HG03571 (cell line): ENCODE results near the gene DNA2.
A peak's percentile ranks its signal among the peaks of the same experiment; 100 is the strongest.
"Not testable (repeated sequence)": the region's sequence is repeated elsewhere in the genome, so short reads cannot be mapped to it uniquely, and the experiment has no call there.

Experiments used
- ATAC-seq: cut with Tn5 transposase; IDR thresholded peaks from one replicate; pipeline ENCODE4 v1.9.1; 2021; ENCODE audit not compliant: unreplicated experiment

The DNA2 gene

DNA sequence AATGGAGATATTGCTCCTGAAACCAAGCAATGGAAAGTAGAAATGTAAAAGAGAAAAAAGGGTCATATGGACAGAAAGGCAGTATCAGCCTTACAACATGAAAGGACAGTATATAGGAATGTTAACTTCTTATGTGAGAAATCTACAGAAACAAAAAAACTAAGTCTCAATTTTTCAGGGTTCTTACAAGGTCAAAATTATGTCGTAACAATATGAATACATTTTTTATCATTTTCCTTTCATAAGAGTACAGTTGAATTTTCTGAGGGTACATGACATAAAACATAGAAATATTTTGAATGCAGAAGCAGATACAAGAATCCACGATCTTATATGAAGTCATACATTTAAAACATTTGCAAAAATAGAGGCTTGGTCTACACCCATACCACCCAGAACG, 10.7 kb downstream of the DNA2 start:
- no peak for ATAC-seq

DNA sequence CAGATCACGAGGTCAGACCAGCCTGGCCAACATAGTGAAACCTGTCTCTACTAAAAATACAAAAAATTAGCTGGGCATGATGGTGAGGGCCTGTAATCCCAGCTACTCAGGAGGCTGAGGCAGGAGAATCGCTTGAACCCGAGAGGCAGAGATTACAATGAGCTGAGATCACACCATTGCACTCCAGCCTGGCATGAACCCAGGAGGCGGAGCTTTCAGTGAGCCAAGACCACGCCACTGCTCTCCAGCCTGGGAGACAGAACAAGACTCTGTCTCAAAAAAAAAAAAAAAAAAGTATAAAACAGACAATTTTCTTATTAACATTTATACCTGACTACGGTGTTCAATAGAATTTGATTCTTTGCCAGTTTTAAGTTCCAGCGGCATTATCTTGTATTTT, 22.1 kb downstream of the DNA2 start:
- ATAC-seq: not testable (repeated sequence)

DNA sequence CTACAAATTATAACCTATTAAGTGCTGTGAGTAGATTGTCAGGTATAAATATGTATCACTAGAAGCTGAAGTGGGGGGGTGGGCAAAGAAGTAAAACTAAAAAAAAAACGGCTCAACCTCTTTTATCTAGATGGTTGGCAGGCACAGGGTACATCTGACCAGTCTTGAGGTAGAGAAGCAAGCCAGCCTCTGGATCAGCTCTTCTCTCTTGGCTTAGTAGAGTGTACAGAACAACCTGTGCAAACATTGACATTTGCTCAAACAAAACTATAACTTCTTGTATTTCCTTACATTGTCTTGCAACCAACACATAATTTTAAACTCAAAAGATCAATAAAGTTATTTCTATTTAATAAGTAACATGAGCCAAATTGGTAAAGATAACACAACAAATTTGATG, 25.6 kb downstream of the DNA2 start:
- ATAC-seq: no peak

DNA sequence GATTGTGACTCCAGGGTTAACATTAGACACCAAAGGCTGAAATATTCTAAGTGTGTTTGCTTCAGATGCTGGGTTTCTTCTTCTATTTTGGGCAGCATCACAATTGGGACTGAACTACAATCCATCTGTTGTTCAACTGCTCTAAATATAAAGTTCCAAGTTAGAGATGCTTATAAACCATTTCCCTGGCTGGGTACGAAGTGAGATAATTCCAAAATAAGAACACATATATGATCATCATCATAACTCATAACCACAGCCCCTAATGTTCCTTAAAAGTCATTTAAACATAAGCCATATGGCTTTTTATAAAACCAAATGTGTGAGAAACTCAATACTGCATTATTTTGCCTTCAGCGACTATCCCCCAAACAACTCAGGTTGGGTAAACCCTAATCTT, 28.8 kb downstream of the DNA2 start:
- ATAC-seq: no peak

DNA sequence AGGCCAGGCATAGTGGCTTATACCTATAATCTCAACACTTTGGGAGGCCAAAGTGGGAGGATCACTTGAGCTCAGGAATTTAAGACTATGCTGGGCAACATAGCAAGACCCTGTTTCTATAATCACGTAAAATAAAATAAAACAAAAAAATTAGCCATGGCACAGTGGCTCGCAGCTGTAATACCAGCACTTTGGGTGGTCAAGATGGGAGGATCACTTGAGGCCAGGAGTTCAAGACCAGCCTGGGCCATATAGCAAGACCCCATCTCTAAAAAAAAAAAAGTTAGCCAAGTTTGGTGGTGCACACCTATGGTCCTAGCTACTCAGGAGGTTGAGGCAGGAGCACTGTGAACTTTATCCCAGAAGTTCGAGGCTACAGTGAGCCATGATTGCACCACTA, 30.9 kb downstream of the DNA2 start:
- ATAC-seq: no peak

DNA sequence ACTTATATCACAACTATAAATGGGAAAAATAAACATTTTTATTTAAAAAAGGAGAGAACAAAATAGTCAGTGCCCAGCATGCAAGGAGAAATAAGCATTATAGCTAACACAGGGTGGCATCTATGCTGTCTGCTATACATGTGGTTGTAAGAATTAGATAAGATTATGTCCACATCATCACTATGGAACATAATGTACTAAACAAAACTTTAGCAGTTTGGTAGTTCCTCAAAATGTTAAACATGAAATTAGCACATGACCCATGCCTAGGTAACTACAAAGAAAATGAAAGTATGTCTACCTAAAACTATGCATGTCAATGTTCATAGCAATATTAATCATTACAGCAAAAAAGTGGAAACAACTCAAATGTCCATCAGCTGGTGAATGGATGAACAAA, 36.0 kb downstream of the DNA2 start:
- no peak for ATAC-seq

DNA sequence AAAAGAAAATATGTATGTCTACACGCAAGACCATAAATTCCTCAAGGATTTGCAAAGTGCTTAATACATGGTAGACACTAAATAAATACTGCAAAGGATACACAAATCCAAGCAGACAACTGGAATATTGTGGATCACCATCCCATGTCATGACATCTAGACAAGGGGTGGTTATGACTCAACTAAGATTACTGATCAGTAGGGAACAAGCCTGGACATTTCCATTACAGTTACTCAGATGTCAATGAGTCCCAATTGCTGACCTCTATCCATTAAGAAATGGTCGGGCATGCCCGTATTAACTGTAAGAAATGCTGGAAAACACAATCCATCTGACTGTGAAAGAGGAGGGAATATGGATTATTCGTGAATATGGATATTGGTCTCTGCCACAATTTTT, 37.1 kb downstream of the DNA2 start:
- no peak for ATAC-seq

DNA sequence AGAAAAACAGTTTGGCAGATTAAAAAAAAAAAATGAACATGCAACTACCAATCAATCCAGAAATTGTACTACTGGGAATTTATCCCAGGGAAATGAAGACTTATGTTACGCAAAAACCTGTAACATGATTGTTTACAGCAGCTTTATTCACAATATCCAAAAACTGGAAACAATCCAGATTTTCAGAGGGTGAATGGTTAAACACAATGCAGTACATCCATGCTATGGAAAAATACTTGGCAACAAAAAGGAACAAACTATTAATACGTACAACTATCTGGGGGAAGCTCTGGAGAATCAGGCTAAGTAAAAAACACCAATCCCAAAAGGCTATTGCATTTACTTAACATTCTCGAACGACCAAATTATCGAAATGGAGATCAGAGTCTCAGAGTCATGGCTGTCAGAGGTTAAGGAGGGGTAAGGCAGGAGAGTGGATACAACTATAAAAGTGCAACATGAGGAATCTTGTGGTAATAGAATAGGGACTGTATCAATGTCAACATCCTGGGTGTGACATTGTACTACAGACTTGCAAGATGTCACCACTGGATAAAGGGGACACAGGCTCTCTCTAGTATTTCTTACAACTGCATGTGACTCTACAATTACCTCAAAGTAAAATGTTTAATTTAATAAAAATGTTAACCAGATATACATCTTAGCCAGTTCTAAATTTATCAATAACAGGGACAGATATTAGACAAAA, 43.2 kb downstream of the DNA2 start:
- ATAC-seq: no peak

DNA sequence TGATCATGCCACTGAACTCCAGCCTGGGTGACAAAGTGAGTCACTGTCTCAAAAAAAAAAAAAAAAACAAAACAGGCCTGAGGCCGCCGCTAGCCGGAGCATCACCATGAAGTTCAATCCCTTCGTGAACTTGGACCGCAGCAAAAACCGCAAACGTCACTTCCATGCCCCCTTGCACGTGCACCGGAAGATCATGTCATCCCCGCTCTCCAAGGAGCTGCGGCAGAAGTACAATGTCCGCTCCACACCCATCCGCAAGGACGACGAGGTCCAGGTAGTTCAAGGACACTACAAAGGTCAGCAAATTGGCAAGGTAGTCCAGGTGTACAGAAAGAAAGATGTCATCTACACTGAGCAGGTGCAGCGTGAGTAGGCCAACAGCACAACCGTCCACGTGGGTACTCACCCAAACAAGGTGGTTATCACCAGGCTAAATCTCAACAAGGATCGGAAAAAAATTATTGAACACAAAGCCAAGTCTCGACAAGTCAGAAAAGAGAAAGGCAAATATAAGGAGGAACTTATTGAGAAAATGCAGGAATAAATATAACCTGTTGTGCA, 47.2 kb downstream of the DNA2 start:
- no peak for ATAC-seq

DNA sequence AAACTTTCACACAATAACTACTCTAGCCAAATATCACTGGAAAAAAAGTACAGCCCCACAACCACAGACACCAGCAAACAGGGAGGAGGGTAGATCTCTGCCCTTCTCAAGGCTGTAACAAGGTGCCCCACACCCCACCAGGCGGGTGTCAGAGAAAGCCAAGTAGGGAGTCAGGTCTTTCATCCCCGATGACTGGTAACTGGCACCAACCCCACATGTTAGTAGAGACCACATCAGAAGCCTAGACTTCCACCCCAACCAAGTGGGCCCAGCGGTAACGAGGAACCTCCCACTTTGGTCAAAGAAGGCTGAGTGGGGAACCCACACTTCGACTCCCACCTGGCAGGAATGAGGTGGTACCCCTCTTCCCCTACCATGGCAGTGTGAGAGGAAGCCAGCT, 48.3 kb downstream of the DNA2 start:
- ATAC-seq: no peak

DNA sequence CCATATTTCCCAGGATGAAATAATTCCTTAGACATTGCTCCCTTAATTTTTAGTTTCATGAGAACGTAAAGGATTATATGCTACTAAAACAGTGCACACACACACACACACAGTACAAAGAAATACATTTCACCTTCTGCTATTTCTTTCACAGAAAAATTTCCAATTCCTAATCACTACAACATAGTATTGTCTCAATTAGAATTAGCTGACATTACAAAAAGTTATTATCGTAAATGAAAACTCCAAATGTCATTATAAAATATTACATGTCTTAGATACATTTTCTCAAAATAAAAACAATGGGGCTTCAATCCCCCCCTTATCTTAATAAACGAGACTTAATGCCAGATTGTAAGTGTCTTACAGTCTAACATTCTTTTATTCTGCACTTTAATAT, 52.4 kb downstream of the DNA2 start:
- no peak for ATAC-seq

DNA sequence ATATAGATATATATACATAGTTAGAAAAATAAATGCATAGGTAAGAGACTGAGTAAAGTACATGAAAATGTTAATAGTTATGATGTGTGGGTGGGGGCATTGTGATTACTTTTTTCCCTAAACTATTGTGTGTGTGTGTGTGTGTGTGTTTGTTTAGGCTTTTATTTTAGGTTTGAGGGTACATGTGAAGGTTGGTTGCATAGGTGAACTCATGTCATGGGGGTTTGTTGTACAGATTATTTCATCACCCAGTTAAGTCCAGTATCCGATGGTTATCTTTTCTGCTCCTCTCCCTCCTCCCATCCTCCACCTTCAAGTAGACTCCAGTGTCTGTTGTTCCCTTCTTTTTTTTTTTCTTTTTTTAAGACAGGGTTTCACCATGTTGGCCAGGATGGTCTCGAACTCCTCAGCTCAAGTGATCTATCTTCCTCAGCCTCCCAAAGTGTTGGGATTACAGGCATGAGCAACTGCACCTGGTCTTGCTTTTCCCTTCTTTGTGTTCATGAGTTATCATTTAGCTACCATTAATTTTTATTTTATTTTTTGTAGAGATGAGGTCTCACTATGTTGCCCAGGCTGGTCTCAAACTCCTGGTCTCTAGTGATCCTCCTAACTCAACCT, 62.8 kb downstream of the DNA2 start:
- no peak for ATAC-seq

DNA sequence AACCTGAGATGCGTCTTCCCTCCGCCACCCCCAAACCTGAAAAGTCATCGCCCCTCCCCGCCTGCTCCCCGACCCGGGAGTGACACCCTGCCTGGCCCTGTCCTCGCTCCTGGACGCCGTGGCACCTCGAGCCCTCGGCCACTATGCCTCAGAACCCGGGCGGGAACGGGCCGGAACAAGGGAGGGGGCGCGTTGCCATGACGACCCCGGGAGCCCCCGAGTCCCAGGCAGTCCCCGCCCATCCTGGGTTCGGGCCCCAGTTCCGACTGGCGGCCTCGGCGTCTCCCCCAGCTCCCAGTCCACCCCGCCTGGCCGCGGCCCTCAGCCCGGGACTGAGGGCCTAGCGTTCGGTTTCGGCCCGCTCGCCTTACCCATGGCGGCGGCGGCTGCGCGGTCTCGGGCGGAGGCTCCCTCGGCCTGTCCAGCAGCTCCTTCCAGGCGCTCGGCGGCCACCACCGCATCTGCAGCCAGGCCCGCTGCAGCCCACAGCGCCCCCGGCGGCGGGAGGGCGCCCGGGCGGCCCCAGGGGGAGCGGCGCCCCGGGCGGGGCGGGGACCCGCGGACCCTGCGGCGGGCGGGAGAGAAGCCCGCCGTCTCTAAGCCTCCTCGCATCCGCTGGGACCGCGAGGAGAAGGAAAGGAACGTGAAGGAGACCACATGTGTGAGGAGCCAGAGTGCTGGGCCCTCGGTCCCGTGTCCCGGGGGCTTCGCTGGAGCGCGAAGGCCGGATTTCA, 64.8 kb downstream of the DNA2 start, which contains the start of gene RUFY2:
TSS of gene RUFY2 (minus strand) at position 463 of the 734 bp plus-strand sequence. CDS start at position 375, 88 bp downstream.
- peak; percentile 97 for ATAC-seq

DNA sequence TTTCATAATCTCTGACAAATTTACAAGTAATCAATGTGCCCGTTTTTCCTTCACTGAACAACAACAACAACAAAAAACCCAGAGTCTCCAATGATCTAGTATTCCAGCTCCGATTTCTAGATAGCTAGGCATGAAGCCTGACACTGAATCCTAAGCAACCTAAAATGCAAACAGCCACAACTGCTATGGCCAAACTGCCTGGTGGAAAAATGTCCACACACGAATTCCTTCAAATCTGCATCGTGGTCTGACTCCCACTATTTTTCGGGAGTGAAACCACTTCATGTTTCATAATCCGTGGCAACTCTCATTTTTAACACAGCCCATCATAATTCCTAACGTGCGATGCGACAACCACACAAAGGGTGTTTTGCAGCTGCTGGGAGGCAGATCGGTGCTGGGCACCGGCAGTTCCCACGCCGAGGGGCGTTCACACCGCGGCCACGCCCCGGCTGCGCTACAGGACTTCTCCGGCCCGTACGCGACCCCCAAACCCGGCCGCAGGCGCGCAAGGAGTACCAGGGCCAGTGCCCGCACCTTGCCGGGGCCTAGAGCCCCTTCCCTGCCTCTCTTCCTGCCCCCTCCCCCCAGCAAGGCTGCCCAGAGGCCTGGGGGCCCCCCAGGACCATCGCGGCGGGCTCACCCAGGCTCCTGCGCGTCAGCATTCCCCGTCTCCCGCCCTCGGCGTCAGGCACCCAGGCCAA, 65.5 kb downstream of the DNA2 start:
- ATAC-seq: no peak

DNA sequence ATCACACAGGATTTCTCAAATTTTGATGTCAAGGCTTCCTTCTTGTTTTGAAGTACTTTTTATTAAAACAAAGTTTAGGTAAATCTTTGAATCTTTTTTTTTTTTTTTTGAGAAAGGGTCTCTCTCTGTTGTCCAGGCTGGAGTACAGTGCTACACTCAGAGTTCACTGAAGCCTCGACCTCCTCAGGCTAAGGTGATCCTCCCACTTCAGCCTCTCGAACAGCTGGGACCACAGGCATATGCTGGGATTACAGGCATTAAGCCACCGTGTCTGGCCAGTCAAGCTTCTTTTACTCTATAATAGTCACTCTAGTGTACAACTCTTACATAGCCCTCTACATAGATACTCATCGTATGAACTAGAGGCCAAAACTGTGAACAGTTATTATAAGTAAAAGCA, 68.1 kb downstream of the DNA2 start:
- ATAC-seq: no peak

DNA sequence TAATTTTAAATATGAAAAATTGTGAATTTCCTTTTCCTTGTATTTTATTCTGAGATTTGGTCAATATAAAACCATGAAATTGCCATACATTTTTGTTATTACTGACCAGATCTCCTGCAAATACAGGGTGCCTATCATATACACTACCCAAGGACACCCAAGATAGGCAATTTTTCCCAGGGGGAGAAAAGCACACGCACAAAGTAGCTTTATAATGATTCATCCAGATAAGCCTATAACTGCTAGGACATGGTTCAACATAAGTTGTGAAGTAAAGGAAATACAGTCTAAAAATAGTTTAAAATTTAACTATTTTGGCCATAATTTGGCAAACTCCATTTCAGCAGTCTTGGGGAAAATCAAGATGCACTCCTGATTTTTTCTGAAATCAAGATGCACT, 69.5 kb downstream of the DNA2 start:
- ATAC-seq: no peak

DNA sequence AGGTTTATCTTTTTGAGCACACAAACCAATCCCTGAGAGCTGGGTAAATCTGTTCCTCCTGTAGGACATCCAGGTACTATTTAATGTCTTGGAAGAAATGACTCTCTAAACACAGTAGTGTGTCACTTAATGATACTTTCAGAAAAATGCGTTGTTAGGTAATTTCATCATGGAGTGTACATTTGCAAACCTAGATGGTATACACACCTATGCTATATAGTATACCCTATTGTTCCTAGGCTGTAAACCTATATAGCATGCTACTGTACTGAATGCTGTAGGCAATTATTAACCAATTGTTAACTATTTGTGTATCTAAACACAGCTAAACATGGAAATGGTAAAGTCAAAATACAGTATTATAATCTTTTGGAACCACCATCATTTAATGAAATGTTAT, 74.8 kb downstream of the DNA2 start:
- ATAC-seq: no peak

DNA sequence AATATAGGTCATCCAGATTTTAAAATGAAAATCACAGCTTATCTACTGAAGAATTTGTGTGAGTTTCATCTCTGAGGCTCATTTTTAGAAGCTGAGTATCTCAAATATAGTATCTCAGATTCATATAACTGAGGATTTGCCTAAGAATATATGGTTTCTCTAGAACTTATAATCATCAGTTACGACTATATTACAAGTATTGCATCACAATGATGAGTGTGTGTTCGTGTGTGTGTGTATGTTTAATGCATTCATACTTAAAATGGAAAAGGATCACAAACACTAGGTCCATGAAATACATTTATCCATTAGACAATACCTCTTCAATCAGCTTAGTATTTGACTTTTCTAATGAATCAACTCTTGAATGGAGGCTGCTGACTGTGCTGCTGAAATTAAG, 86.0 kb downstream of the DNA2 start:
- ATAC-seq: no peak

DNA sequence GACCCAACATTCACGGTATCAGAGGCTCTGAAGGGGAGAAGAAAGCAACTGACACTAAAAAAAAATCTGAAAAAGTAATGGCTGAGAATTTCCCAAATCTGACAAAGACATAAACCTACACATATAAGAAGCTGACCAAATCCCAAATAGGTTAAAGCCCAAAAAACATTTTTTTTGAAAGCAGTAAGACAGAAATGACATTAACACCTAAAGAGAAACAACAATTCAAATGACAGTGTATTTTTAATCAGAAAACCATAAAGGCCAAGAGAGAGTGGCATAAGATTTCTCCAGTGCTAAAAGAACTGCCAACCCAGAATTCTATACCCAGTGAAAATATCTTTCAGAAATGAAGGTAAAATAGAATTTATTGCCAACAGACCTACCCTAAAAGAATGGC, 100.2 kb downstream of the DNA2 start:
- no peak for ATAC-seq

DNA sequence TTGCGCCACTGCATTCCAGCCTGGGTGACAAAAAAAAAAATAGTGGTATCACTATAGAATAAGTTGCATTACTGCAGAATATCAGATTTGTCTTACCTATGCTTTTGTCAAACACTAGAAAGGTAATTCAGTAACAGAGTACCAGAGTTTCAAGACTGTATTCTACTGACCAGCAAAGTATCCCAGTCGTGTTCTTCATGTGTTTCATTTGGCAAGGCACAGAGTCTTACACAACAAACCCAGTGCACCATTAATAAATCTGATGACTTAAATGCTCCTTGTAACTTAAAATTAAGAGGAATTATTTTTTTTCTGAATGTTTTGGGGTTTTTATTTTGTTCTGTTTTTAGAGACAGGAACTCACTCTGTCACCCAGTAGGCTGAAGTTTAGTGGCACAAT, 104.7 kb downstream of the DNA2 start:
- ATAC-seq: no peak

DNA sequence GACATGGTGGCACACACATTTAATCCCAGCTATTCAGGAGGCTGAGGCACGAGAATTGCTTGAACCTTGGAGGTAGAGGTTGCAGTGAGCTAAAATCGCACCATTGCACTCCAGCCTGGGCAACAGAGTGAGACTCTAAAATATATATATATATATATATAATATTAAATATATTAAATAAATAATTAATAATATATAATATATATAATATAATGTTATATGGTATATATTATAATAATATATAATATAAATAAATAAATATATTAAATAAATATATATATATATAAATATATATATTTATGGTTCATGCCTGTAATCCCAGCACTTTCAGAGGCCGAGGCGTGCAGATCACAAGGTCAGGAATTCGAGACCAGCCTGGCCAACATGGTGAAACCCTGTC, 105.2 kb downstream of the DNA2 start:
- ATAC-seq: no peak
